GM12801 (cell line): ENCODE results near the gene ERN1.

Source experiments
- CTCF ChIP-seq: IDR thresholded peaks from one replicate; pipeline ENCODE4 v1.5.1; 2011; ENCODE audit warnings: control low read depth; ENCODE audit not compliant: insufficient read length; ENCODE audit errors: extremely low read depth

ERN1 gene

GRCh38 chr17:64002658-64003525 lies 127.1 kb downstream of the ERN1 start:
- TF ChIP-seq CTCF = no peak

- TF ChIP-seq CTCF = no peak
Measured at GRCh38 chr17:64001763-64002529, 128.0 kb downstream of the ERN1 start.

GRCh38 chr17:64001091-64001579 lies 128.8 kb downstream of the ERN1 start:
- no peak for TF ChIP-seq CTCF

- TF ChIP-seq CTCF = no peak
Measured at GRCh38 chr17:63999680-64000531, 130.0 kb downstream of the ERN1 start.

- TF ChIP-seq CTCF = no peak
Measured at GRCh38 chr17:63998721-63999679, 130.9 kb downstream of the ERN1 start.

- TF ChIP-seq CTCF = no peak
Measured at GRCh38 chr17:63998050-63998720, 131.8 kb downstream of the ERN1 start, which contains the start of gene PRR29. Gene PRR29 (plus strand): TSS chr17:63998351. CDS start chr17:63998365, 14 bp downstream.
